Gastrocnemius medialis (tissue), 4 donors: ENCODE data around the gene FGR.

ENCODE experiments used
- POLR2A ChIP-seq, 2 donors: fragments of 450-650 bp; IDR thresholded peaks; one replicate each; pipeline ENCODE4 v1.6.1; 2017; ENCODE audit warnings: antibody characterized with exemption in 2 of 2, mild to moderate bottlenecking in 2 of 2, moderate library complexity in 2 of 2
- TF ChIP-seq, protein P1 (sequence below), 5 experiments: fragments of 450-650 bp in 3 of 5; fragments of 200-600 bp in 2 of 5; sonication (generic) in 2 of 5; IDR thresholded peaks in 4 of 5; conservative IDR thresholded peaks in 1 of 5; 1 replicate in 4 of 5; 2 replicates in 1 of 5; pipeline ENCODE4 v1.5.1; 2016 to 2019; ENCODE audit warnings: antibody characterized with exemption in 5 of 5, mild to moderate bottlenecking in 3 of 5, moderate library complexity in 3 of 5

DNA sequence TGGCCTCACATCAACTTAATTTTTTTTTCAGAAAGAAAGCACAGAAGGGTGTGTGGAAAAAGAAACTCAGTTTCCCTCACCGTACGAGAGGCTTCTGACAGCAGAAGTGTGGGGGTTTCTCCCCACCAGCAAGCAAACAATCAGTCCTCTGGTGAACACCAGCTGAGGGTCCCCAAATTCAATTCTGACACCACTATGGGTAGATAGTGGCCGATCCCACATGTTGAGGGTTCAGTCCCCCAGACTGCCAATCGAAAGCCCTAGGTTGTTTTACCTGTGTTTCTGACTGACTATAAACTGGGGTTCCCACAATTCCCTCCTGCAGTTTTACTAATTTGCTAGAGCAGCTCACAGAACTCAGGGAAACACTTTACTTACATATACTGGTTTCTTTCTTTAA, 34.9 kb upstream of the FGR start:
- TF ChIP-seq, protein P1, sequence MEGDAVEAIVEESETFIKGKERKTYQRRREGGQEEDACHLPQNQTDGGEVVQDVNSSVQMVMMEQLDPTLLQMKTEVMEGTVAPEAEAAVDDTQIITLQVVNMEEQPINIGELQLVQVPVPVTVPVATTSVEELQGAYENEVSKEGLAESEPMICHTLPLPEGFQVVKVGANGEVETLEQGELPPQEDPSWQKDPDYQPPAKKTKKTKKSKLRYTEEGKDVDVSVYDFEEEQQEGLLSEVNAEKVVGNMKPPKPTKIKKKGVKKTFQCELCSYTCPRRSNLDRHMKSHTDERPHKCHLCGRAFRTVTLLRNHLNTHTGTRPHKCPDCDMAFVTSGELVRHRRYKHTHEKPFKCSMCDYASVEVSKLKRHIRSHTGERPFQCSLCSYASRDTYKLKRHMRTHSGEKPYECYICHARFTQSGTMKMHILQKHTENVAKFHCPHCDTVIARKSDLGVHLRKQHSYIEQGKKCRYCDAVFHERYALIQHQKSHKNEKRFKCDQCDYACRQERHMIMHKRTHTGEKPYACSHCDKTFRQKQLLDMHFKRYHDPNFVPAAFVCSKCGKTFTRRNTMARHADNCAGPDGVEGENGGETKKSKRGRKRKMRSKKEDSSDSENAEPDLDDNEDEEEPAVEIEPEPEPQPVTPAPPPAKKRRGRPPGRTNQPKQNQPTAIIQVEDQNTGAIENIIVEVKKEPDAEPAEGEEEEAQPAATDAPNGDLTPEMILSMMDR (IDR thresholded peaks at IDR 0.05 in 4 of 5, conservative IDR thresholded peaks at IDR 0.05 in 1 of 5), result no peak
- TF ChIP-seq POLR2A (IDR thresholded peaks at IDR 0.05), result no peak
